Astrocyte of the spinal cord (primary cell): ENCODE data around the gene FAM83E.

Experiments
- DNase-seq: peaks from one replicate; pipeline ENCODE4 v3.0.0; 2011; ENCODE audit warnings: low read depth, low spot score
- H3K4me3 ChIP-seq: 2 replicates; pipeline ENCODE4 v1.5.1; 2011; ENCODE audit warnings: low read depth, mild to moderate bottlenecking, low read length, moderate library complexity
- CTCF ChIP-seq: IDR thresholded peaks from 2 replicates; pipeline ENCODE4 v1.5.1; 2012; ENCODE audit warnings: low read depth, mild to moderate bottlenecking, low read length, inconsistent platforms
- in situ Hi-C: cut with HindIII; loops from 2 replicates; pipeline ENCODE4 v1.10.0; 2017; ENCODE audit warnings: low sequenced_read_pairs

FAM83E gene

GRCh38 chr19:48608798-48609263 is 6.0 kb downstream of the FAM83E start:
- no peak overlapping the region for H3K4me3 ChIP-seq
- in situ Hi-C loops, result no loop called here
- peak; percentile 34 for DNase-seq
- peak; percentile 73 for TF ChIP-seq CTCF

GRCh38 chr19:48607359-48607755 is 7.5 kb downstream of the FAM83E start:
- H3K4me3 ChIP-seq, result no peak overlapping the region
- no peak for TF ChIP-seq CTCF
- in situ Hi-C loops, result no loop called here
- DNase-seq, result no peak

- in situ Hi-C loops, result no loop called here
- DNase-seq, result no peak
- H3K4me3 ChIP-seq, result no peak within 1 kb of the TSS
- TF ChIP-seq CTCF, result no peak
These were observed 8.2 kb downstream of the FAM83E start, which contains the start of gene SPACA4 for GRCh38 chr19:48606463-48607358. SPACA4 (plus strand) TSS chr19:48606742; CDS start chr19:48606979, 237 bp downstream.

GRCh38 chr19:48603850-48604249 is 11.0 kb downstream of the FAM83E start:
- no peak for TF ChIP-seq CTCF

GRCh38 chr19:48603449-48603848 is 11.4 kb downstream of the FAM83E start:
- in situ Hi-C loops, result no loop called here
- TF ChIP-seq CTCF, result no peak
- H3K4me3 ChIP-seq, result no peak overlapping the region
- no peak for DNase-seq

More at GRCh38 chr19:48603850-48604249, 11.0 kb downstream of the FAM83E start:
- DNase-seq, result no peak
- in situ Hi-C loops, result no loop called here
- H3K4me3 ChIP-seq, result no peak overlapping the region

GRCh38 chr19:48603001-48603400 is 11.9 kb downstream of the FAM83E start:
- TF ChIP-seq CTCF, result no peak
- no peak overlapping the region for H3K4me3 ChIP-seq
- in situ Hi-C loops, result no loop called here
- DNase-seq, result no peak
